Dedifferentiated amniotic fluid mesenchymal stem cell (primary cell): ENCODE measurements around the gene AGBL4.

ENCODE experiments used
- DNase-seq: peaks from one replicate; pipeline ENCODE4 v3.0.0-alpha.2; 2016; ENCODE audit errors: extremely low spot score

Gene AGBL4

GRCh38 chr1:48943393-48943792 is 1080.4 kb downstream of the AGBL4 start:
- DNase-seq, result no peak

DNA sequence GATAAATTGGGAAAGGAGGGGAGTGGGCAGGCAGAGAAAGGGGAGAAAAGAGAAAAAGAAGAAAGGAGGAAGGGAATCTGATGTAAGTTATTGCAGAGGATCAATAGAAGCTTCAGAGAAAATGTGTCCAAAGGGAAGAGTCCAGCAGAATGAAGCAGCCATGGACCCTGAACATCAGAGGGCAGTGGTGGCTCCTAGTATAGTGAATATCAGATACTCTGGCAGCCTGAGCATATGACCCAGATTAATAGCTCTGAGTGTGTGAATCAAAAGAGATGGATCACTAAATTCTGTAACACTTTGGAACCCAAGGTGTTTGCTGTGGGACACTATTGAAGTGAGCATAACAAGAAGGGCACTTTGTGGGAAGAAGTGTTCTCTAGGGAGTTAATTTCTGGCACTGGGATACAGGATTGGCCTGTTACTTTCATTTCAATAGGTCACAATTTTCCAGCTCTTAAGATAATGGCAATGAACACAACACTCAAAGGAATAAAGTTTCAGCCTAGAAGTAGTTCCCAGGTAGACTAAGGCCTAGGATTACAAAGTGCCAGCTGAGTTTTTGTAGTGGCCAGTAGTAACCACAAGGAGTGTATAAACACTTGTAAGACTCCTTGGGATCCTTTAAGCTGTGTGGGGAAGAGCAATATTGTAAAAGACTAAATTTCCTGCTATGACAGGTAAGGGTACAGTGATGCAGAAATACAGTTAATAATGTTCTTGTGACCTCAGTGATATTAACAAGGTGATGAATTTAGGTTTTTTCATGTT is 1082.6 kb downstream of the AGBL4 start:
- no peak for DNase-seq

DNA sequence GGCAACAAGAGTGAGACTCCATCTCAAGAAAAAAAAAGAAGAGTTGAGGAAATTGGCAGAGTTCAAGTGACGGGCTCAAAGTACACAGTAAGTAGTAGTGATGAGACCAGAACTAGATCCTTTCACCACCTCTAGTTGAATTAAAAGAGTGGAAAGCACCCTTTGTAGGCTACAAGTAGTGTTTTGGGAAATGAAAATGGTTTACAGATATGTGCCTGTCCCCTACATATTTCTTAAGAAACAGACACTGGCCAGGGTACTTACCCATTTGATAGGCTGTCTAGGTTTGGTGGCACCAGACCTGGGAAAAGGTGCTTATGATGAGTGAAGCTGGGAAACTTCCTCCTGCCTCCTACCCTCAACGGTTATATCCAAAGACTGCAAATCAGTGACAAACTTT is 1083.4 kb downstream of the AGBL4 start:
- DNase-seq, result no peak

- DNase-seq, result no peak
These were observed 1083.9 kb downstream of the AGBL4 start for GRCh38 chr1:48939828-48940227.

- DNase-seq, result no peak
These were observed 1084.7 kb downstream of the AGBL4 start for GRCh38 chr1:48939042-48939441.

GRCh38 chr1:48937732-48938131 is 1086.0 kb downstream of the AGBL4 start:
- no peak for DNase-seq

- DNase-seq, result no peak
These were observed 1087.3 kb downstream of the AGBL4 start for GRCh38 chr1:48936436-48936835.

GRCh38 chr1:48932366-48932765 is 1091.4 kb downstream of the AGBL4 start:
- no peak for DNase-seq

DNA sequence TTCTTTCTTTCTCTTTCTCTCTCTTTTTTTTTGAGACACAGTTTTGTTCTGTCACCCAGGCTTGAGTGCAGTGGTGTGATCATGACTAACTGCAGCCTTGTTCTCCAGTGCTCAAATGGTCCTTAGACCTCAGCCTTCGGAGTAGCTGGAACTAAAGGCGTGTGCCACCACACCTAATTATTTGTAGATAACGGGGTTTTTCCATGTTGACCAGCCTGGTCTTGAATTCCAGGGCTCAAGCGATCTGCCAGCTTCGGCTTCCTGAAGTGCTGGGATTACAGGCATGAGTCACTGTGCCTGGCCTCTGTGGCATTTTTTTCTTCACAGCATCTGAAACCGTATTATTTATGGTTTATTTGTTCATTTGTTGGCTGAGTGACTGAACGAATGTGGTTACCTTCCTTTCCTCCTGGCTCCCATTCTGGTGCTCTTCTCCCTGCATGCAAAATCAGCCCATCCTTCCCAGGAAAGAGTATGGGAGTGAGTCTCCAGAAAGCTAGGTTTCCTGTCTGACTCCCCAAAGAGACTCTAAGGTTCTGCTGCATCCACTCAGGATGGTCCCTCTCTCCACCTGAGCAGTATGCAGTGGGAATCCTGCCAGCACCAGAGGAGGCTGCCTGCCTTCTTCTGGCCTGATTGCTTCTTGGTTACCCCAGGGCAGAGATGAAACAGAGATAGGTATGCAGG is 1092.1 kb downstream of the AGBL4 start:
- peak; percentile 56 for DNase-seq

DNA sequence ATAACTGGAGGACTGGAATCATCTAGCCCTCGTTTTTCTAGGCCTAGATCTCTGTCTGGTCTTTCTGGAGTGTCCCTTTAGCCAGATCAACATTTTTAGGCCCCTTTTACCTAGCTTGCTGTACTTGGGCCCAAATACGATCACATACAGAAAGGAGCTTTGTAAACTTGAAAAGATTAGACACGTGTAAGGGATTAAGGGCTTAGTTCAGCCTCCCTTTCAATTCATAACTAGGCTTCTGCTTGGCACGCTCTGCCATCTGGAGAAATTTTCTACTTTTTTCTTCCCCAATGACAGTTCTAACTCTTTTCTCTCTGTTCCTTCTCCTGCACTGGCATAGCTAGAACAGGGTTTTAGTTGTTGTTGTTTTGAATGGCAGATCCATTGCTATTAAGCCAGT is 1093.7 kb downstream of the AGBL4 start:
- no peak for DNase-seq

DNA sequence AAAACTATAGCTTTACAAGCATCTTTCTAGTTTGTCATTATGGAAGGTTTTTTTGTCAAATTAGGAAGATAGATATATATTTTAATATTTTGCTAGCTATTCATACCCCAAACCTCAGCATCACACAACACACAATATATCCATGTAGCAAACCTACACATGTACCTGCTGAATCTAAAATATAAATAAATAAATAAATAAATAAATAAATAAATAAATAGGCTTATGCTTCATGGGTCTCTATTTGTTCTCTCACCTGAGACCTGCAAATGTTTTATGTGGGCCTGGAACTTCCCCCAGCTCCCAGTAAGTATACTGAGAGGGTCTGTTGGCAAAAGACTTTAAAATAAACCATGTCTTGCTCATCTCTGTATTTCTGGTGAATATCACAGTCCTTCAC is 1099.7 kb downstream of the AGBL4 start:
- no peak for DNase-seq

- DNase-seq, result no peak
These were observed 1100.6 kb downstream of the AGBL4 start for GRCh38 chr1:48923116-48923515.

DNA sequence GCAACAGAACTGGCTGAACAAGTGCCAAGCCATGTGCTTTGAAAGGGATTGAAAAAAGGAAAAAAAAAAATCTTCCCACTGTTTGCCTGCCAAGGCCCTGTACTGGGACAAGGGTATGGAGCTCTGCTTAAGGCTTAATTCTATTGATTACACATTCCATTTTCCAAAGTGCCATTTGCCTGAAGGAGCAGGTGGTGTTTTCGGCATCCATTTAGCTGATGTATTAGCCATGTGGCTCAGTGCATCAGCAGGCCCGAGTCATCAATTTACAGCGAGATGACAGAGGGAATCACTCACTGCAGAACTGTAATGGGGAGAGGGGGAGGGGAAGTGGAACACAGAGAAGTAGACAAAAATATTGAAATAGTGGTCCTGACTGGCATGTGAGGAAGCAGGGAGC is 1102.9 kb downstream of the AGBL4 start:
- DNase-seq, result no peak

DNA sequence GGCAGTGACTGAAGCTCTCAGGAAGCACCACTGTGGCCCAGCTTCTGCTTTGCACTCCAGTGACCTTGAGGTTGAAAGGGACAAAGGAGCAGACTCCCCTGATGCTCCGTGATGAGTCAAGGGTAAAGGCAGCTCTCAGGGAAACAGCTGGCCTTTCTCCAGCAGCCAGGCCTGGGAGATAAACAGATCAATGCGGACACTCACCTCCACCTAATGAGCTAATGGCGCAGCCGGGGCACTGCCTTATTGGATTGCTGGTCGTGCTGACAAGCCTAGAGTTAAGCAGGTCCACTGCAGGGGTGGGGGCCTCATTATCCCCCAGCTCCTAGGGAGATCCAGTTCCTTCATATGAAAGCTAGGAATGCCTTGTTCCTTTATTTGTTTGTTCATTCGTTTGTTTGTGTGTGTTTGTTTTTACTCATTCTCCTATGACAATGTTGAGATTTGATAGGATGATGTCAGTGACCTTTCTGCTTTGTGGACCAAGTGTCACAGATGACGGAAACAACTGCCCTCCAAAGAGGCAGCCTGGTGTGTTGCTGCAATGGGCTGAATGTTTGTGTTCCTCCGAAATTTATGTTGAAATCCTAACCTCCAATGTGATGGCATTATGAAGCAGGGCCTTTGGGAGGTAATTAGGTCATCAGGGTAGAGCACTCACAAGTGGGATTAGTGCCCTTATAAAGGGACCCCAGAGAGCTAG is 1105.7 kb downstream of the AGBL4 start:
- no peak for DNase-seq

- DNase-seq, result no peak
These were observed 1106.7 kb downstream of the AGBL4 start for GRCh38 chr1:48917070-48917454.

DNA sequence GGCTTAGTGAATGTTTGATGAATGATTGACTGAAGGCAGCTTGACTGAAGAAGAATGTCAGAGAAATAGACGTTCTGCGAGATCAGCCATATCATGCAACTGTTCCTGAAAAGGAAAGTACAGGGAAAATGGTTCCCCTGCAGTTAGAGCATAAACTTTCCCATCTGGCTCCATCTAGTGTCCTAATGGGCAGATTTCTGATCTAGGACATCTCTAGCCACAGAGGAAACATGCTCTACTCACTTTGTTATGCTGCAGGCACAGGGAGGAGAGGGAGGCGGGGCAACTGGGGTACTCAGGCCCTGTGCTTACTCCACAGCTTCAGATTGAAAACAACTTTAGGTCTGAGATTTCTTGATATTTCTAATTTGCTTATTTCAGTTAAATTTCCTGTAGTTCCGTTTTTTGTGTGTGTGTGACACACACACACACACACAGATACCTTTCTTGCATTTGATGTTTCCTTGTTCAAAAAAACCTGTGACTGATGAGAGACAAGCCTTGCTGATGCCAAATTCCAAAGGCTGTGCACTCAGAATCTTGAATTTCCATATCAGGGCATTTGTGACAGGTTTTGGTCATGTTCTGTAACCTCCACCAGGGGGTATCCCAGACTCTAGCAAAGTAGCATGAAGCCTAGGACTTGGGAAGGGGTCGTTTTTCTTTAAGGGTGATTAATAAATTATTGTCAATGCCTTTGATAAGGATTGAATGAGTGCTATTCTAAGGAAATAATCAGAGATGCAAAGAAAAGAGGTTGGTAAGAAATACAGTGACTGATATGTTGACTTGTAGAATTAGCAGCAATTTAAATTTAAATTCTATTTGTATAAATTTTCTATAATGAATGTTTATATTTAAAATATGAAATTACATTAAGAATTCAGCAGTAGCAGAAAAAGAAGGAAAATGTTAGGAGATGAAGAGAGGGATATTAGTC is 1107.4 kb downstream of the AGBL4 start:
- peak; percentile 86 for DNase-seq

- DNase-seq, result no peak
These were observed 1115.1 kb downstream of the AGBL4 start for GRCh38 chr1:48908606-48909005.

DNA sequence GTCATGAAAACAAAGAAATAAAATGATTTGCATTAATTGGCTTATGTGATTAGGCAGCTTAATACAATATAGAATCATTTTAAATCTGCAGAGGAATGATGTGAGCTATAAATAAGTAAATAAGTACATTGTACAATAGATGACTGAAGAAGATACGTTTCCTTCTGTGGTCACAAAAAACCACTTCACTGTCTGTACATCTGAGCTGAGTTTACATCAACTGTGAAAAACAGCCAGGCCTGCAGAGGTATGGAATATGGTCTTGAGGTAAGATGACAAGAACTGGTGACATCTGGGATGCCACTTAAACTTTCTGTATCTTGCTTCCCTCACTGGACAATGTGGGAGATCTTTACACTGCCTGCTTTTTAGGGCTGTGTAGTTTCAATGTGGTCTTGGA is 1117.0 kb downstream of the AGBL4 start:
- no peak for DNase-seq

DNA sequence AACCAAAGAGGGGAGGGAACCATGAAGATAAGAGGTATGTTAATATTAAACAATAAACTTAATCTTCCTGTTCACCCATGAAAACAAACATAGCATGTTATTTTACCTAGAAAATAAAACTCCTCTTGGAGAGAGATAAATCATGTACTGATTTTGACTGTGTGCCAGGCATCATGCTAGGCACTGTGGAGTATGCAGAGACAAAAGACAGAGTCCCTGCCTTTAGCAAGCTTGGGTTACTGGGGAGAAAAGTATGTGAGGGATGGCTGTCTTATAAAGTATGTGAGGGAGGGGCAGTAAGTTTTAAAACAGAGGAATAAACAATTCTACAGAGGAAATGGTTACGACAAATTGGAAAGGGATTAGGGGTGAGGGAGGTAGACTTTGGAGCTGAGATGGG is 1117.6 kb downstream of the AGBL4 start:
- DNase-seq, result no peak

DNA sequence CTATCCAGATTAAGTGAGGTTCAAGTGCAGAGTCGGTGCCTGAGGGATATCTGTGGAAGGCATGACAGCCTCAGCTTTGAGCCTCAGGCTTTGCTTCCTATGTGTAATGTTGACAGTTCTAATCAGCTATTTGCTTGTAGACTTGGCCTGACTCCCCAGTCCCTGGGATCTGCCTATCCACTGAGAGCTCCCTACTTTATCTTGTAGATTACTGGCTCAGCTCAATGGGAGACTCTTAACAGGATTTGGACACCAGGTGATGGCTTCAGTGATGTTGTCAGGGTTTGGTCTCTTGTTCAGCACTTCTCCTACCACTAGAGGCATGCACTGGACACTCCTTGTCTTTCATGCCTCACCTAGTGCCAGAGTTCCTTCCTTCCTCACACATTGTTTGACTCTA is 1120.5 kb downstream of the AGBL4 start:
- no peak for DNase-seq

- no peak for DNase-seq
These were observed 1124.9 kb downstream of the AGBL4 start for GRCh38 chr1:48898894-48899293.

GRCh38 chr1:48889615-48890014 is 1134.1 kb downstream of the AGBL4 start:
- DNase-seq, result no peak
